GM12878 (cell line): ENCODE data around the gene GABBR2. TPM values are rescaled to one million over a fixed set of nuclear protein-coding genes. Genes with fewer than 3 reads are reported as not detected.

Source experiments
- ATAC-seq: fragments of 200-7000 bp; cut with Tn5 transposase; 3 replicates; pipeline ENCODE4 v1.9.1; 2020; ENCODE audit warnings: mild to moderate bottlenecking, moderate library complexity
- BruUV-seq: library from RNA; stranded (reverse); fragments of 400-500 nt; replicated peaks from 2 replicates; lab custom pipeline; 2021; lab: Mats Ljungman, UMichigan
- CTCF ChIA-PET: fragments of 300-600 bp; sonication (Branson Sonifier 250); formaldehyde crosslinking; extraction: SDS; loops from one replicate; lab custom pipeline; 2021; ENCODE audit warnings: inconsistent platforms; lab: Yijun Ruan, JAX
- POLR2A ChIA-PET: fragments of 350-600 bp; formaldehyde crosslinking; extraction: SDS; loops from one replicate; lab custom pipeline; 2021; ENCODE audit warnings: inconsistent platforms; lab: Charles Lee
- RAD21 ChIA-PET: fragments of 300-600 bp; sonication (Branson Sonifier 250); formaldehyde crosslinking; loops from one replicate; lab custom pipeline; 2023; ENCODE audit warnings: antibody characterized with exemption; ENCODE audit not compliant: unreplicated experiment; lab: Charles Lee
- SMC1A ChIA-PET: fragments of 300-600 bp; sonication (Branson Sonifier 250); formaldehyde crosslinking; loops from one replicate; lab custom pipeline; 2023; ENCODE audit not compliant: unreplicated experiment, uncharacterized antibody; lab: Charles Lee
- DNase-seq: peaks from one replicate; pipeline ENCODE4 v3.0.0-alpha.2; 2011; ENCODE audit warnings: low read depth, low spot score
- FAIRE-seq: peaks from 3 replicates; lab custom pipeline; 2011; peaks lifted over from hg19 to GRCh38; lab: Jason Lieb, UNC
- H2AFZ ChIP-seq: 2 replicates; pipeline ENCODE4 v1.6.0; 2011; ENCODE audit warnings: low read depth, low read length, control low read depth; ENCODE audit not compliant: control insufficient read depth
- H3K27ac ChIP-seq: 2 replicates; pipeline ENCODE4 v1.5.1; 2011; ENCODE audit warnings: control low read depth; ENCODE audit not compliant: control insufficient read depth, insufficient read depth
- H3K27me3 ChIP-seq, 2 experiments: replicated peaks in 1 of 2; 2 replicates each; pipeline versions ENCODE4 v1.6.0 to v1.6.1; 2011; ENCODE audit warnings: low read length in 1 of 2; ENCODE audit not compliant: control insufficient read depth in 2 of 2, insufficient read depth in 2 of 2
- H3K36me3 ChIP-seq, 2 experiments: 2 replicates each; pipeline ENCODE4 v1.5.1; 2011; ENCODE audit warnings: low read length in 1 of 2; ENCODE audit not compliant: control insufficient read depth in 2 of 2, insufficient read depth in 2 of 2
- H3K4me1 ChIP-seq: 2 replicates; pipeline ENCODE4 v1.6.1; 2011; ENCODE audit warnings: mild to moderate bottlenecking, low read length, moderate library complexity, mixed read lengths; ENCODE audit not compliant: control insufficient read depth, insufficient read depth
- H3K4me2 ChIP-seq: 2 replicates; pipeline ENCODE4 v1.6.0; 2011; ENCODE audit warnings: control low read depth; ENCODE audit not compliant: control insufficient read depth, insufficient read depth
- H3K4me3 ChIP-seq: fragments of 200-600 bp; sonication (generic); 2 replicates; pipeline ENCODE4 v1.5.1; 2016
- H3K79me2 ChIP-seq: 2 replicates; pipeline ENCODE4 v1.6.0; 2011; ENCODE audit warnings: low read length; ENCODE audit not compliant: control insufficient read depth, insufficient read depth
- H3K9ac ChIP-seq: 2 replicates; pipeline ENCODE4 v1.8.0; 2011; ENCODE audit warnings: low read length, control low read depth, mixed read lengths; ENCODE audit not compliant: control insufficient read depth, insufficient read depth
- H3K9me3 ChIP-seq: replicated peaks from 3 replicates; pipeline ENCODE4 v1.5.1; 2011; ENCODE audit warnings: mild to moderate bottlenecking, low read length; ENCODE audit not compliant: control insufficient read depth, insufficient read depth
- H4K20me1 ChIP-seq: 2 replicates; pipeline ENCODE4 v1.6.0; 2011; ENCODE audit not compliant: control insufficient read depth, insufficient read depth
- CBX5 ChIP-seq: sonication (generic); IDR thresholded peaks from 2 replicates; pipeline ENCODE4 v1.6.1; 2016; ENCODE audit warnings: low read depth, moderate library complexity, mild to moderate bottlenecking, inconsistent platforms
- HCFC1 ChIP-seq: fragments of 150-350 bp; IDR thresholded peaks from 2 replicates; pipeline ENCODE4 v1.6.1; 2014; ENCODE audit warnings: low read length
- IKZF2 ChIP-seq, 2 experiments: fragments of 450-650 bp; IDR thresholded peaks; 2 replicates each; pipeline ENCODE4 v1.6.1; 2017; ENCODE audit warnings: mild to moderate bottlenecking in 2 of 2, moderate library complexity in 2 of 2
- JUNB ChIP-seq: IDR thresholded peaks from 2 replicates; pipeline ENCODE4 v1.6.1; 2016; ENCODE audit warnings: antibody characterized with exemption, mild to moderate bottlenecking
- LARP7 ChIP-seq: fragments of 450-650 bp; IDR thresholded peaks from 2 replicates; pipeline ENCODE4 v1.6.1; 2017; ENCODE audit warnings: mild to moderate bottlenecking
- MLLT1 ChIP-seq: fragments of 450-650 bp; IDR thresholded peaks from 2 replicates; pipeline ENCODE4 v1.6.1; 2016; ENCODE audit warnings: mild to moderate bottlenecking
- MTA3 ChIP-seq: IDR thresholded peaks from 2 replicates; pipeline ENCODE4 v1.6.1; 2012; ENCODE audit warnings: low read length, inconsistent platforms, borderline replicate concordance
- NFIC ChIP-seq: IDR thresholded peaks from 2 replicates; pipeline ENCODE4 v1.6.1; 2012; ENCODE audit warnings: low read depth, mild to moderate bottlenecking, inconsistent platforms, low read length, moderate library complexity
- PAX8 ChIP-seq: fragments of 450-650 bp; IDR thresholded peaks from 2 replicates; pipeline ENCODE4 v1.6.1; 2017; ENCODE audit warnings: mild to moderate bottlenecking, moderate library complexity
- PBX3 ChIP-seq: IDR thresholded peaks from 2 replicates; pipeline ENCODE4 v1.6.1; 2011; ENCODE audit warnings: mild to moderate bottlenecking, low read depth, low read length, moderate library complexity; ENCODE audit not compliant: insufficient replicate concordance
- SPI1 ChIP-seq: IDR thresholded peaks from 2 replicates; pipeline ENCODE4 v1.6.1; 2011; ENCODE audit warnings: low read depth, mild to moderate bottlenecking, low read length, moderate library complexity, borderline replicate concordance; ENCODE audit not compliant: insufficient read depth
- STAT1 ChIP-seq: fragments of 450-650 bp; conservative IDR thresholded peaks from 2 replicates; pipeline ENCODE4 v1.6.1; 2014; ENCODE audit warnings: antibody characterized with exemption, mild to moderate bottlenecking
- TBL1XR1 ChIP-seq: IDR thresholded peaks from 2 replicates; pipeline ENCODE4 v1.6.1; 2012; ENCODE audit warnings: low read depth, low read length, improper control_type of control experiment
- USF1 ChIP-seq: IDR thresholded peaks from 2 replicates; pipeline ENCODE4 v1.6.1; 2011; ENCODE audit warnings: borderline replicate concordance, low read depth, mild to moderate bottlenecking, moderate library complexity, mixed read lengths, low read length; ENCODE audit not compliant: insufficient read depth; ENCODE audit errors: extremely low read length
- YY1 ChIP-seq: IDR thresholded peaks from 2 replicates; pipeline ENCODE4 v1.6.1; 2011; ENCODE audit warnings: low read depth, mild to moderate bottlenecking, low read length
- ZNF687 ChIP-seq: fragments of 450-650 bp; IDR thresholded peaks from 2 replicates; pipeline ENCODE4 v1.6.1; 2017; ENCODE audit warnings: mild to moderate bottlenecking, moderate library complexity
- WGBS: methylation state at CpG from one replicate; pipeline ENCODE4 v1.1.6; 2016; ENCODE audit warnings: low lambda C conversion rate; ENCODE audit not compliant: insufficient replicate concordance, insufficient coverage; ENCODE audit errors: missing lambda C conversion rate; 5-methylcytosine and 5-hydroxymethylcytosine counted together
- in situ Hi-C: fragments of 300-500 bp; cut with MboI; formaldehyde crosslinking; loops from 9 replicates; pipeline ENCODE4 v1.14.3; 2018; ENCODE audit warnings: mixed read lengths
- intact Hi-C: fragments of 100-400 bp; cut with micrococcal nuclease; formaldehyde crosslinking; loops from one replicate; pipeline ENCODE4 v1.14.2; 2022; ENCODE audit not compliant: unreplicated experiment
- polyA plus RNA-seq, 11 experiments: library from polyadenylated mRNA; depleted of rRNA in 4 of 11; unstranded in 6 of 11; stranded (reverse) in 5 of 11; fragments of >200 nt; fragmentation: Nextera tagmentation in 4 of 11; fragmentation: Illumina TruSeq in 1 of 11; extraction: Ambion mirVana in 4 of 11; extraction: Trizol in 1 of 11; gene quantifications; 1 replicate in 1 of 11; 2 replicates in 10 of 11; pipeline versions ENCODE4 v1.2.1 to v1.2.3, GENCODE V29; 2011 to 2016; ENCODE audit warnings: inconsistent platforms in 2 of 11, missing spikeins in 2 of 11, low read depth in 1 of 11
- total RNA-seq, 4 experiments: library from RNA; depleted of rRNA in 3 of 4; stranded (reverse); fragments of >200 nt in 3 of 4; fragmentation: Illumina TruSeq in 1 of 4; extraction: Trizol in 1 of 4; gene quantifications; 2 replicates each; pipeline versions ENCODE4 v1.2.1 to v1.2.3, GENCODE V29; 2013 to 2021

The GABBR2 gene
- total and polyA plus RNA-seq, 10 of the 15 experiments (the other 5 are each of a cell fraction or from before 2014, with no cell fraction given): 0.02 to 2.2 (median 0.06) TPM; not detected in 2

- TF ChIP-seq ZNF687 (no peak), JUNB (no peak), YY1 (no peak), LARP7 (no peak), TBL1XR1 (no peak), PBX3 (no peak)
Measured at GRCh38 chr9:98419260-98419603, 289.5 kb downstream of the GABBR2 start (continued).

GRCh38 chr9:98418578-98419259 is 290.0 kb downstream of the GABBR2 start:
- ChIA-PET CTCF (no interaction called here), POLR2A (no interaction called here), RAD21 (no interaction called here), SMC1A (no interaction called here)
- H3K9ac ChIP-seq: no peak overlapping the region
- in situ Hi-C loops (no loop called here), intact Hi-C loops (no loop called here)
- BruUV-seq: no TSS peak
- H3K27ac ChIP-seq: no peak overlapping the region
- H3K4me1 ChIP-seq: no peaks in the 10 kb centered on the region
- H3K4me2 ChIP-seq: no peak overlapping the region
- no peaks in the 10 kb centered on the region for H3K9me3 ChIP-seq
- no peak for FAIRE-seq
- no peak overlapping the region for H2AFZ ChIP-seq
- no peak for ATAC-seq
- H3K36me3 ChIP-seq: no peaks in the 10 kb centered on the region
- DNase-seq: no peak
- no peak overlapping the region for H3K4me3 ChIP-seq
- no peaks in the 10 kb centered on the region for H4K20me1 ChIP-seq
- H3K27me3 ChIP-seq: peaks cover 3 to 6% of the 10 kb centered on the region in 2 experiments; a peak in 2 of 4 replicates
- TF ChIP-seq HCFC1 (no peak), MLLT1 (no peak), NFIC (no peak), STAT1 (no peak), PAX8 (no peak), IKZF2 (IDR thresholded peaks at IDR 0.05) (no peak), USF1 (no peak), SPI1 (no peak), CBX5 (no peak), MTA3 (no peak)
- 11% methylated on average over 8 of the region's 8 CpGs for WGBS
- no peaks in the 10 kb centered on the region for H3K79me2 ChIP-seq
